ENCODE measurements around the gene ADM.

ADM gene

DNA sequence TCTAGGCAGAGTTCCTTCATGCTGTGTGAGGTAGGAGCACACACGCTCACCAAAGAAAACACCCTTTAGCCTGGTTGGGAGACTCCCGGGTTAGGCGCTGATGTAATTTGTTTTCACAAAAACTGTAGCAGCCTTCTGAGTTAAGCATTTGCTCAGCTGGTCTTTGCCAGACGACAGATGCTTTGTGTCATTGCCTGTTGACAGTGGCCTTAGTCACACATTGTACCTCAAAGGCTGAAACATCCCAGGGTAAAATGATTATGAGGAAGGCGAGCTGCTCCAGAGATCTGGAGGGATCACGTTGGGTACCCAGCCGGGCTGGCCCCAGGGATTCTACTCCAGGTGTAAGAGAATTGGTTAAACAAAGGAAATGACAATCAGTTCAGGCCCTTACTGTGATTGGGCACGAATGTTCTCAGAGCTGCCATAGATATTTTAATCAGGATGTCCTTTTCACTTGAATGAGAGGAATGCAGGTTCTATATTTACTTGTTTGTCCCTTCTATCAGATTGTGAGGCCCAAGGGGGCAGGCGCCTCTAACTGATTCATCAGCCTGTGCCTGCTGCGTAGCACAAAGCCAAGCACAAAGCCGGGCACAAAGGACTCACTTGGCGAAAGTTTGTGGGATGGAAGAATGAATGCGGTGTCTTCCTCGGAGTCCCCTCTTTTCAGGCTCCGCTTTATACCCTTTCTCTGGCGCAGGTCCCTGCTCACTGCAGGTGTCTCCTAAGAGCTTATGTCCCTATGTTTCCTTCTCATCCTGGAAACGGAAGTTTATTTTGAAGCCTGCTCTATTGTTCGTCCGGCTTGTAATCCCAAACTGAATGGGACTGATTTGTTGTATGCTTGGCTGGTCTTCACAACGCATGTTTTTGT lies 47.1 kb downstream of the ADM start:
- Mint-ChIP-seq H3K4me1 (ENCODE audit: low read depth) (no peaks in the 10 kb centered on the region), H3K27me3 (ENCODE audit: low read depth) (peaks cover 43% of the 10 kb centered on the region), H3K36me3 (ENCODE audit: low read depth) (no peaks in the 10 kb centered on the region), H3K27ac (no peak overlapping the region), H3K9me3 (no peaks in the 10 kb centered on the region), H3K4me3 (no peak overlapping the region)

DNA sequence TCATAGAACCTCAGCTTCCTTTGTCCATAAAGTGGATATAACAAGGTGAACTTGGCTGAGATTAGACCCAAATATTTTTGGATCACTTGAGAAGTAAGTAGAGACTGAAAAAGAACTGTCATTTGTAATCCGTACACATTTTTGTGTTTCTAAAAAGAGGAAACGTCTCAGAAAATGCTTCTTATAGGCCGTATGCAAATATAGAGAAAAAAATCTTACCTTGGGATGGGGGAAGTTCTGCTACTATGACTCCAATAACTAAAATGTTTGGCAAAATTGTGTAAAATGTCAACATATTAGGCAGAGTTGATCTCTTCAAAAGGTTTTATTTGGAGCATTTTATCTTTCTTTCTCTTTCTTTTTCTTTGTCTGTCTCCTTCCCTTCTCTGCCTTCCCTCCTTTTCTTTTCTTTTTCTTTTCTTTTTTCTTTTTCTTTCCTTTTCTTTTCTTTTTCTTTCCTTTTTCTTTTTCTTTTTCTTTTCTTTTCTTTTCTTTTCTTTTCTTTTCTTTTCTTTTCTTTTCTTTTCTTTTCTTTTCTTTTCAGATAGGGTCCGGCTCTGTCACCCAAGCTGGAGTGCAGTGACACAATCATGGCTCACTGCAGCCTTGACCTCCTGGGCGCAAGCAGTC lies 48.2 kb downstream of the ADM start:
- H3K9me3 Mint-ChIP-seq = no peaks in the 10 kb centered on the region
- no peaks in the 10 kb centered on the region for H3K4me1 Mint-ChIP-seq (ENCODE audit: low read depth)
- peaks cover 39% of the 10 kb centered on the region for H3K27me3 Mint-ChIP-seq (ENCODE audit: low read depth)
- H3K4me3 Mint-ChIP-seq = no peak overlapping the region
- H3K27ac Mint-ChIP-seq = no peak overlapping the region
- H3K36me3 Mint-ChIP-seq (ENCODE audit: low read depth) = no peaks in the 10 kb centered on the region

DNA sequence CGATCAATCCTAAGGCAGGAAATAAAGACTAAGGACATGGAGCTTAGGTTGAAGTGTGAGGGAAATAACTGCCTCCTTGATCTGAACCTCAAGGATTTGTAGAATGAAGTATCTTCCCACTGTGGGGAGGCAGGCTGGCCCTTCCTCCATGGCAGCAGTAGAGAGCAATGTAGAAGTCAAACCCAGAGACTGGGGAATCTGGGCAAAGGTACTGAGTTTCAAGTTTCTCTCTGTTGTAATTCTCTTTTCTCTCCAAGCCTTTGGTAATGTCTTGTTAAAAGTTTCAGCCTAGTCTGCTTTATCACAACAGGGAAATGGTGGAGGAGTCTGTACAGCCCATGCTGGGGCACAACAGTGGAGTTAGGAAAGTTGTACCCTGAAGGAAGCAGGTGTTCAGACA lies 49.5 kb downstream of the ADM start:
- no peak overlapping the region for H3K27ac Mint-ChIP-seq
- H3K4me1 Mint-ChIP-seq (ENCODE audit: low read depth) = no peaks in the 10 kb centered on the region
- H3K4me3 Mint-ChIP-seq = no peak overlapping the region
- no peaks in the 10 kb centered on the region for H3K36me3 Mint-ChIP-seq (ENCODE audit: low read depth)
- no peaks in the 10 kb centered on the region for H3K9me3 Mint-ChIP-seq
- peaks cover 40% of the 10 kb centered on the region for H3K27me3 Mint-ChIP-seq (ENCODE audit: low read depth)

DNA sequence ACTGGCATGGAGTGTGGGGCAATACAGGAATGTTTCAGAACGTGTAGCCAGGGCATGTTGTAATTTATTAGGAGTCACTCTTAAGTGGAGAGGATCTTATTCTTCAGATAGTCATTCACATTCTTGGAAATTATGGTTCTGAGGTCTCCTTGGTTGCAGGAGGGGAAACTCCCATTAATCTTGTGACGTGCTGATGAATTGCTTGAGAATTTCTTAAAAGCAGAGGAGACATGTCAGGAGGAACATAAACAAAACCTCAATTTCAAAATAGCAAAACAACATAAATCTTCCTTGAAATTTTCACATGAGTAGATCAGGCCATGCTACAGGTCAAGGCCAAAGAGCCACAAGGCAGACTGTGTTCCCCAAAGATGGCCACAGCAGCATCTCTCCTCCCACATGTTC lies 50.4 kb downstream of the ADM start:
- no peak overlapping the region for H3K4me3 Mint-ChIP-seq
- H3K9me3 Mint-ChIP-seq = no peaks in the 10 kb centered on the region
- H3K27ac Mint-ChIP-seq = no peak overlapping the region
- no peaks in the 10 kb centered on the region for H3K4me1 Mint-ChIP-seq (ENCODE audit: low read depth)
- peaks cover 40% of the 10 kb centered on the region for H3K27me3 Mint-ChIP-seq (ENCODE audit: low read depth)
- H3K36me3 Mint-ChIP-seq (ENCODE audit: low read depth) = no peaks in the 10 kb centered on the region

DNA sequence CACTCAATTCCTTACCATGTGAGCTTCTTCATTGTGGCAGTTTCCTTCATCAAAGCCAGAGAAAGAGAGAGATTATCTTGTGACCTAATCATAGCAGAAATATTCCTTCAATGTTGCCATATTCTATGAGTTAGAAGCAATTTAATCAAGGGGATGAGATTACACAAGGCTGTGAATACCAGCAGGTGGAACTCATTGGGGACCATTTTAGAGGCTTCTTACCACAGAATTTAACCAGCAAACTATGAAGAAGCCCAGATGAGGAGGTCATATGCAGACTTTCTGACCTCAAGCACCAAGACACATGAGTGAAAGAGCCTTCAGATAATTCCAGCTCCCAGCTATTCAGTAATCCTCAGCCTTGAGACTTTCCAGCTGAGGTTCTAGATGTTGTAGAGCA lies 51.3 kb downstream of the ADM start:
- Mint-ChIP-seq H3K9me3 (no peaks in the 10 kb centered on the region), H3K27me3 (ENCODE audit: low read depth) (peaks cover 39% of the 10 kb centered on the region), H3K4me1 (ENCODE audit: low read depth) (no peaks in the 10 kb centered on the region), H3K4me3 (no peak overlapping the region), H3K36me3 (ENCODE audit: low read depth) (no peaks in the 10 kb centered on the region), H3K27ac (no peak overlapping the region)
